GM10266 (cell line): ENCODE data around the gene ADGRG2.

Source experiments
- DNase-seq: peaks from one replicate; pipeline ENCODE4 v3.0.0; 2012; ENCODE audit errors: extremely low spot score
- CTCF ChIP-seq: IDR thresholded peaks from 2 replicates; pipeline ENCODE4 v1.5.1; 2012; ENCODE audit warnings: mild to moderate bottlenecking, low read depth; ENCODE audit not compliant: control insufficient read depth, insufficient read depth; ENCODE audit errors: missing control alignments

The ADGRG2 gene

GRCh38 chrX:19005909-19006308, 116.4 kb downstream of the ADGRG2 start:
- TF ChIP-seq CTCF = no peak
- DNase-seq = no peak

DNA sequence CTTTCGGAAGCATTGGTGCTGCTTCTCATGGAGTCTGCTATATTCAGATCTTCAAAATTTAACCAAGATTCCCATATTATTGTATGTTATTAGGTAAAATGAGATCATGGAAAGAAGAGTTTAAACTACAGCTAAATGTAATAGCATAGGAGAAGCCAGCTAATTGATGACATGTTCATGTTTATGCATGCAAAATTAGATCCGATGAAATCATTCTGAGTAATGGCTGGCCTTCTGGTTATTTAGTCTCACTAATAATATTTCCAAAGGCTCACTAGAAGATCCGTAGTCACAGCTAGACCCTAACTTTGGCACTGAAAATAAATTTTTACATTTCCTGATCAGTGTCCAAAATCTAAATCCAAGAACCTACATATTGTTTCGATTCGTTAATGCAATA, 118.5 kb downstream of the ADGRG2 start:
- DNase-seq = no peak
- no peak for TF ChIP-seq CTCF

GRCh38 chrX:18998653-18999052, 123.6 kb downstream of the ADGRG2 start:
- no peak for TF ChIP-seq CTCF
- no peak for DNase-seq

DNA sequence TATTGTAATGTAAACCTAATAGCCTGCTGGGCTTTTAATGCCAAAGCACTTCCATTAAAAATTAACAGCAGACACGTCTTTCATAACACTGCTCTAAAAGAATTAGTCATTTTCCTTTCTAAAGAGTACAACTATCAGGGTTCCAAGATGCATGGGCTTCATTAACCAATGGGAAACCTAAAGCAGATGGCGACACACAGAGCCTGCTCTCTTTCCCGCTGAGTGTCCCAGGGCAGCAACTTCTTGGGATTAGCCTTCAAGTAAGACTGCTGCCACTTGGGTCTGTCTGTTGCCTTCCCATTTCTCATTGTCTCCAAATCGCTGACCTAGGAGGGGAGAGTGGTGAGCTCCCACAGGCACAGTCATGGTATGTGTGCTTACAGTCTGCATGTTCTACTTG, 124.4 kb downstream of the ADGRG2 start:
- no peak for TF ChIP-seq CTCF
- no peak for DNase-seq

- no peak for DNase-seq
- TF ChIP-seq CTCF = no peak
Observed at GRCh38 chrX:18996536-18996935, 125.7 kb downstream of the ADGRG2 start.

GRCh38 chrX:18995221-18995620, 127.0 kb downstream of the ADGRG2 start:
- DNase-seq = no peak
- no peak for TF ChIP-seq CTCF

- TF ChIP-seq CTCF = no peak
- no peak for DNase-seq
Observed at GRCh38 chrX:18994713-18995112, 127.6 kb downstream of the ADGRG2 start.

DNA sequence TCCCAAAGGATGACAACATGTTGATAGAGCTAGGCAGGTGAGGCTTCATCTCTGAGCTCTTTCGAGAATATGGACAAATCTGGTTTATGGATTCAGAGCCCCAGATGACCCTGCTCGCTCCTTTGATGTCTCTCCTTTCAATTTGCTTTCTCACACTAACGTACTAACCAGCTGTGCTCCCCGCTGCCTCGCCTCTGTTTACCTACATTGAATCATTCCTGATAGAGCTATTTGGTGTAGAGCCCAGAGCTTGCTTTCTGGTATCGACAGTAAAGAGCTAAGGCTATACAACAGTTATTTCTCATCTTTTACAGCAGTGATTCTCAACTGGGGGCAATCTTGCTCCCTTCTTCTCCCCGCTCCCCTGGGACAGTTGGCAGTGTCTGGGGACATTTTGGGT, 129.4 kb downstream of the ADGRG2 start:
- no peak for TF ChIP-seq CTCF
- no peak for DNase-seq
